HepG2 (cell line): ENCODE measurements around the gene TMEM39B. TPM values are rescaled to one million over a fixed set of nuclear protein-coding genes. Genes with fewer than 3 reads are reported as not detected.

Experiments used
- ATAC-seq: fragments of 200-7000 bp; cut with Tn5 transposase; 3 replicates; pipeline ENCODE4 v1.9.1; 2020; ENCODE audit warnings: mild to moderate bottlenecking, moderate library complexity
- BruUV-seq: library from RNA; stranded (reverse); fragments of 400-500 nt; replicated peaks from 2 replicates; lab custom pipeline; 2021; lab: Mats Ljungman, UMichigan
- CTCF ChIA-PET: fragments of 300-600 bp; formaldehyde crosslinking; extraction: SDS; loops from one replicate; lab custom pipeline; 2021; ENCODE audit warnings: low total read pairs, inconsistent platforms, low intra/inter-chr PET ratio; lab: Yijun Ruan, JAX
- POLR2A ChIA-PET: fragments of 350-600 bp; sonication (Branson Sonifier 250); formaldehyde crosslinking; loops from one replicate; lab custom pipeline; 2020; ENCODE audit warnings: antibody characterized with exemption, inconsistent platforms; lab: Yijun Ruan, JAX
- DNase-seq: peaks from one replicate; pipeline ENCODE4 v3.0.0-alpha.2; 2015; ENCODE audit warnings: low spot score
- FAIRE-seq: peaks from 3 replicates; lab custom pipeline; 2011; peaks lifted over from hg19 to GRCh38; lab: Jason Lieb, UNC
- H2AFZ ChIP-seq: one replicate; pipeline ENCODE4 v1.6.1; 2011; ENCODE audit warnings: low read length, inconsistent platforms
- H3K27ac ChIP-seq: fragments of 300-600 bp; 3 replicates; pipeline ENCODE4 v1.8.0; 2011; ENCODE audit warnings: mixed run types, mild to moderate bottlenecking, mixed read lengths, low read length, inconsistent platforms; ENCODE audit not compliant: insufficient read depth; ENCODE audit errors: extremely low read length
- H3K27me3 ChIP-seq, 2 experiments: fragments of 200-600 bp in 1 of 2; 2 replicates in 1 of 2; 3 replicates in 1 of 2; pipeline versions ENCODE4 v1.6.0 to v1.8.0; 2011; ENCODE audit warnings: low read length in 2 of 2, mild to moderate bottlenecking in 2 of 2, moderate library complexity in 2 of 2, inconsistent platforms in 1 of 2; ENCODE audit not compliant: insufficient read depth in 2 of 2, control insufficient read depth in 1 of 2
- H3K36me3 ChIP-seq, 2 experiments: fragments of 200-600 bp in 1 of 2; replicated peaks in 1 of 2; 2 replicates in 1 of 2; 3 replicates in 1 of 2; pipeline versions ENCODE4 v1.5.1 to v1.8.0; 2011; ENCODE audit warnings: low read length in 2 of 2, inconsistent platforms in 1 of 2; ENCODE audit not compliant: insufficient read depth in 2 of 2, control insufficient read depth in 1 of 2
- H3K4me1 ChIP-seq: 2 replicates; pipeline ENCODE4 v1.5.1; 2012; ENCODE audit warnings: low read length, inconsistent platforms; ENCODE audit not compliant: insufficient read depth
- H3K4me2 ChIP-seq: 2 replicates; pipeline ENCODE4 v1.6.0; 2011; ENCODE audit warnings: low read depth, low read length, inconsistent platforms
- H3K4me3 ChIP-seq, 3 experiments: fragments of 200-600 bp in 1 of 3; sonication (generic), shearing (Covaris generic) in 1 of 3; replicated peaks in 1 of 3; 2 replicates each; pipeline ENCODE4 v1.5.1; 2011 to 2016; ENCODE audit warnings: low read length in 3 of 3, inconsistent platforms in 2 of 3, low read depth in 2 of 3, mild to moderate bottlenecking in 2 of 3, control low read depth in 1 of 3, mixed read lengths in 1 of 3; ENCODE audit not compliant: insufficient read depth in 1 of 3
- H3K79me2 ChIP-seq: one replicate; pipeline ENCODE4 v1.6.1; 2011; ENCODE audit warnings: low read length, inconsistent platforms; ENCODE audit not compliant: insufficient read depth
- H3K9ac ChIP-seq: 2 replicates; pipeline ENCODE4 v1.6.0; 2011; ENCODE audit warnings: mild to moderate bottlenecking, low read depth, low read length, inconsistent platforms; ENCODE audit not compliant: insufficient read depth
- H3K9me3 ChIP-seq: 2 replicates; pipeline ENCODE4 v1.5.1; 2012; ENCODE audit warnings: mild to moderate bottlenecking, low read length
- H4K20me1 ChIP-seq: 2 replicates; pipeline ENCODE4 v1.6.0; 2011; ENCODE audit warnings: inconsistent platforms, mild to moderate bottlenecking, low read length, moderate library complexity; ENCODE audit not compliant: insufficient read depth
- BCLAF1 ChIP-seq: fragments of 450-650 bp; IDR thresholded peaks from 2 replicates; pipeline ENCODE4 v1.6.1; 2017; ENCODE audit warnings: mild to moderate bottlenecking
- HDAC6 ChIP-seq: fragments of 200-600 bp; sonication (generic); IDR thresholded peaks from 2 replicates; pipeline ENCODE4 v1.7.0; 2017; ENCODE audit warnings: mild to moderate bottlenecking, antibody characterized with exemption, low read length, low read depth
- IRF9 ChIP-seq: sonication (generic); formaldehyde crosslinking; IDR thresholded peaks from 2 replicates; pipeline ENCODE4 v1.8.0; 2022; ENCODE audit warnings: missing genetic modification reagents, mild to moderate bottlenecking, borderline replicate concordance
- IRX3 ChIP-seq: sonication (generic); formaldehyde crosslinking; IDR thresholded peaks from 2 replicates; pipeline ENCODE4 v1.8.1; 2023; ENCODE audit warnings: mild to moderate bottlenecking, low read depth, missing genetic modification reagents, borderline replicate concordance
- MAFG ChIP-seq: sonication (generic); formaldehyde crosslinking; IDR thresholded peaks from 2 replicates; pipeline ENCODE4 v1.5.1; 2020; ENCODE audit warnings: mild to moderate bottlenecking, missing genetic modification reagents
- MEIS2 ChIP-seq: sonication (generic); formaldehyde crosslinking; IDR thresholded peaks from 2 replicates; pipeline ENCODE4 v1.9.0; 2021; ENCODE audit warnings: mild to moderate bottlenecking, missing genetic modification reagents
- MTA1 ChIP-seq: sonication (generic); formaldehyde crosslinking; IDR thresholded peaks from 2 replicates; pipeline ENCODE4 v1.4.0; 2020; ENCODE audit warnings: missing genetic modification reagents, mild to moderate bottlenecking, borderline replicate concordance
- PPARG ChIP-seq: conservative IDR thresholded peaks from 2 replicates; pipeline ENCODE4 v1.6.1; 2016; ENCODE audit warnings: missing biosample characterization, missing genetic modification reagents
- TOPORS ChIP-seq: sonication (generic); formaldehyde crosslinking; IDR thresholded peaks from 2 replicates; pipeline ENCODE4 v1.8.0; 2023; ENCODE audit warnings: mild to moderate bottlenecking, missing genetic modification reagents
- ZBTB43 ChIP-seq: sonication (generic); formaldehyde crosslinking; conservative IDR thresholded peaks from 2 replicates; pipeline ENCODE4 v1.4.0; 2020; ENCODE audit warnings: missing genetic modification reagents
- ZFP82 ChIP-seq: sonication (generic); formaldehyde crosslinking; IDR thresholded peaks from 2 replicates; pipeline ENCODE4 v1.5.1; 2020; ENCODE audit warnings: mild to moderate bottlenecking, missing genetic modification reagents, borderline replicate concordance
- ZNF382 ChIP-seq: sonication (generic); formaldehyde crosslinking; IDR thresholded peaks from 2 replicates; pipeline ENCODE4 v1.5.0; 2020; ENCODE audit warnings: missing genetic modification reagents, mild to moderate bottlenecking, borderline replicate concordance
- ZNF629 ChIP-seq: sonication (generic); formaldehyde crosslinking; conservative IDR thresholded peaks from 2 replicates; pipeline ENCODE4 v1.5.0; 2020; ENCODE audit warnings: missing genetic modification reagents
- ZNF747 ChIP-seq: sonication (generic); formaldehyde crosslinking; IDR thresholded peaks from 2 replicates; pipeline ENCODE4 v1.8.1; 2023; ENCODE audit warnings: missing genetic modification reagents, mild to moderate bottlenecking, borderline replicate concordance
- WGBS: methylation state at CpG from one replicate; pipeline ENCODE4 v1.1.6; 2017; ENCODE audit warnings: low lambda C conversion rate; 5-methylcytosine and 5-hydroxymethylcytosine counted together
- in situ Hi-C: cut with HindIII; loops from 2 replicates; pipeline ENCODE4 v1.10.0; 2017; ENCODE audit warnings: low pct_unique_long_range_greater_than_20kb; ENCODE audit not compliant: extremely low pct_ligation_motif_present
- intact Hi-C: fragments of 100-400 bp; cut with micrococcal nuclease; formaldehyde crosslinking; loops from one replicate; pipeline ENCODE4 v1.10.0; 2022; ENCODE audit not compliant: unreplicated experiment
- polyA plus RNA-seq, 8 experiments: library from polyadenylated mRNA; depleted of rRNA in 3 of 8; stranded (reverse) in 7 of 8; unstranded in 1 of 8; fragments of >200 nt; fragmentation: Illumina TruSeq in 4 of 8; extraction: Trizol in 4 of 8; gene quantifications; 2 replicates each; pipeline versions ENCODE4 v1.2.1 to v1.2.3, GENCODE V29; 2011 to 2016; ENCODE audit warnings: low read depth in 4 of 8, missing spikeins in 1 of 8, mixed read lengths in 1 of 8; ENCODE audit not compliant: insufficient read depth in 1 of 8
- total RNA-seq, 5 experiments: library from RNA; depleted of rRNA; stranded (reverse); fragments of >200 nt; fragmentation: Illumina TruSeq; extraction: Trizol; gene quantifications; 2 replicates each; pipeline ENCODE4 v1.2.3, GENCODE V29; 2016; ENCODE audit warnings: low read depth in 1 of 5

The TMEM39B gene
- total and polyA plus RNA-seq, 2 of the 13 experiments (the other 11 are each of a cell fraction or from before 2014, with no cell fraction given), result 4.9 to 10.4 TPM

- ChIA-PET CTCF (no interaction called here), POLR2A (no interaction called here)
- Histone ChIP-seq H3K27ac (no peak overlapping the region), H3K4me2 (no peak overlapping the region), H3K36me3 (peaks cover 4 to 5% of the 10 kb centered on the region in 2 experiments; a peak in 3 of 5 replicates), H3K9me3 (no peaks in the 10 kb centered on the region), H3K27me3 (no peaks in the 10 kb centered on the region)
- BruUV-seq, result no TSS peak
- in situ Hi-C loops, result no loop called here
- TF ChIP-seq IRF9 (CRISPR knock-in tag) (no peak), HDAC6 (no peak), ZNF747 (CRISPR knock-in tag) (no peak), BCLAF1 (no peak), IRX3 (CRISPR knock-in tag) (no peak), MEIS2 (CRISPR knock-in tag) (no peak), MTA1 (CRISPR knock-in tag) (no peak), ZBTB43 (CRISPR knock-in tag) (no peak), ZNF629 (CRISPR knock-in tag) (no peak), TOPORS (CRISPR knock-in tag) (no peak), ZNF382 (CRISPR knock-in tag) (no peak), MAFG (CRISPR knock-in tag) (no peak), PPARG (CRISPR knock-in tag) (no peak), ZFP82 (CRISPR knock-in tag) (no peak)
- TF ChIP-seq, all 625 proteins: peak for 0
- peaks cover 20% of the 10 kb centered on the region for H3K4me1 ChIP-seq
- H3K9ac ChIP-seq, result no peak overlapping the region
- intact Hi-C loops, result no loop called here
- H4K20me1 ChIP-seq, result peaks cover 7% of the 10 kb centered on the region; the same call in 1 of the 2 replicates
- 94% methylated on average over 4 of the region's 4 CpGs for WGBS
- DNase-seq (no peak), ATAC-seq (no peak), FAIRE-seq (no peak)
- no peak overlapping the region for H3K4me3 ChIP-seq
- H3K79me2 ChIP-seq, result peaks cover 82% of the 10 kb centered on the region
- H2AFZ ChIP-seq, result no peak overlapping the region
These were observed 54.9 kb downstream of the TMEM39B start for GRCh38 chr1:32127409-32128198.
